ENCODE data around the gene MYB.

Gene MYB

GRCh38 chr6:135221042-135221441 lies 39.9 kb downstream of the MYB start:
- TF ChIP-seq CTCF (IDR thresholded peaks at IDR 0.05; ENCODE audit: control insufficient read depth, extremely low read depth, insufficient read depth) = no peak
- H3K4me3 ChIP-seq (ENCODE audit: low read depth, low read length) = no peak overlapping the region
- DNase-seq (ENCODE audit: low read depth) = no peak

GRCh38 chr6:135221505-135221904 lies 40.4 kb downstream of the MYB start:
- no peak for TF ChIP-seq CTCF (IDR thresholded peaks at IDR 0.05; ENCODE audit: control insufficient read depth, extremely low read depth, insufficient read depth)
- no peak for DNase-seq (ENCODE audit: low read depth)
- no peak overlapping the region for H3K4me3 ChIP-seq (ENCODE audit: low read depth, low read length)

GRCh38 chr6:135222623-135223022 lies 41.5 kb downstream of the MYB start:
- TF ChIP-seq CTCF (IDR thresholded peaks at IDR 0.05; ENCODE audit: control insufficient read depth, extremely low read depth, insufficient read depth) = no peak
- H3K4me3 ChIP-seq (ENCODE audit: low read depth, low read length) = no peak overlapping the region
- no peak for DNase-seq (ENCODE audit: low read depth)

GRCh38 chr6:135224037-135224647 lies 43.0 kb downstream of the MYB start:
- no peak for DNase-seq (ENCODE audit: low read depth)
- no peak for TF ChIP-seq CTCF (IDR thresholded peaks at IDR 0.05; ENCODE audit: control insufficient read depth, extremely low read depth, insufficient read depth)
- no peak overlapping the region for H3K4me3 ChIP-seq (ENCODE audit: low read depth, low read length)

- peak; percentile 61 for DNase-seq (ENCODE audit: low read depth)
- no peak overlapping the region for H3K4me3 ChIP-seq (ENCODE audit: low read depth, low read length)
- no peak for TF ChIP-seq CTCF (IDR thresholded peaks at IDR 0.05; ENCODE audit: control insufficient read depth, extremely low read depth, insufficient read depth)
These were observed 44.8 kb downstream of the MYB start for GRCh38 chr6:135225911-135226310.

GRCh38 chr6:135226537-135226936 lies 45.4 kb downstream of the MYB start:
- no peak for TF ChIP-seq CTCF (IDR thresholded peaks at IDR 0.05; ENCODE audit: control insufficient read depth, extremely low read depth, insufficient read depth)
- no peak overlapping the region for H3K4me3 ChIP-seq (ENCODE audit: low read depth, low read length)
- no peak for DNase-seq (ENCODE audit: low read depth)

- no peak for TF ChIP-seq CTCF (IDR thresholded peaks at IDR 0.05; ENCODE audit: control insufficient read depth, extremely low read depth, insufficient read depth)
- no peak for DNase-seq (ENCODE audit: low read depth)
- no peak overlapping the region for H3K4me3 ChIP-seq (ENCODE audit: low read depth, low read length)
These were observed 46.2 kb downstream of the MYB start for GRCh38 chr6:135227349-135227748.

Measured in LNCaP clone FGC (cell line).